Measurements from ENCODE around the gene TBX21.

The TBX21 gene

GRCh38 chr17:47719411-47720152 is 13.5 kb upstream of the TBX21 start:
- H3K27me3 ChIP-seq (ENCODE audit: insufficient read depth, low read depth, severe bottlenecking): no peaks in the 10 kb centered on the region
- TF ChIP-seq CTCF (IDR thresholded peaks at IDR 0.05; ENCODE audit: low read depth, low read length): no peak
- no peaks in the 10 kb centered on the region for H3K9me3 ChIP-seq (ENCODE audit: severe bottlenecking)
- H3K27ac ChIP-seq: no peak overlapping the region
- DNase-seq: no peak
- no peak overlapping the region for H3K4me3 ChIP-seq (ENCODE audit: low read depth, low read length)
- no peaks in the 10 kb centered on the region for H3K36me3 ChIP-seq

- Histone ChIP-seq H3K4me3 (ENCODE audit: low read depth, low read length) (no peak overlapping the region), H3K27me3 (ENCODE audit: insufficient read depth, low read depth, severe bottlenecking) (no peaks in the 10 kb centered on the region), H3K9me3 (ENCODE audit: severe bottlenecking) (no peaks in the 10 kb centered on the region), H3K36me3 (no peaks in the 10 kb centered on the region), H3K27ac (no peak overlapping the region)
- DNase-seq: no peak
- no peak for TF ChIP-seq CTCF (IDR thresholded peaks at IDR 0.05; ENCODE audit: low read depth, low read length)
Measured at GRCh38 chr17:47720196-47720595, 12.8 kb upstream of the TBX21 start.

- peak; percentile 57 for DNase-seq
- Histone ChIP-seq H3K27me3 (ENCODE audit: insufficient read depth, low read depth, severe bottlenecking) (no peaks in the 10 kb centered on the region), H3K27ac (no peak overlapping the region), H3K4me3 (ENCODE audit: low read depth, low read length) (no peak overlapping the region), H3K36me3 (no peaks in the 10 kb centered on the region), H3K9me3 (ENCODE audit: severe bottlenecking) (no peaks in the 10 kb centered on the region)
- peak; percentile 44 for TF ChIP-seq CTCF (IDR thresholded peaks at IDR 0.05; ENCODE audit: low read depth, low read length)
Measured at GRCh38 chr17:47720754-47721533, 12.1 kb upstream of the TBX21 start.

GRCh38 chr17:47721725-47722124 is 11.3 kb upstream of the TBX21 start:
- no peaks in the 10 kb centered on the region for H3K27me3 ChIP-seq (ENCODE audit: insufficient read depth, low read depth, severe bottlenecking)
- H3K4me3 ChIP-seq (ENCODE audit: low read depth, low read length): no peak overlapping the region
- no peak overlapping the region for H3K27ac ChIP-seq
- no peak for TF ChIP-seq CTCF (IDR thresholded peaks at IDR 0.05; ENCODE audit: low read depth, low read length)
- no peaks in the 10 kb centered on the region for H3K9me3 ChIP-seq (ENCODE audit: severe bottlenecking)
- H3K36me3 ChIP-seq: no peaks in the 10 kb centered on the region
- no peak for DNase-seq

- Histone ChIP-seq H3K9me3 (ENCODE audit: severe bottlenecking) (no peaks in the 10 kb centered on the region), H3K27me3 (ENCODE audit: insufficient read depth, low read depth, severe bottlenecking) (no peaks in the 10 kb centered on the region), H3K27ac (no peak overlapping the region), H3K4me3 (ENCODE audit: low read depth, low read length) (no peak overlapping the region), H3K36me3 (no peaks in the 10 kb centered on the region)
- DNase-seq: no peak
- TF ChIP-seq CTCF (IDR thresholded peaks at IDR 0.05; ENCODE audit: low read depth, low read length): no peak
Measured at GRCh38 chr17:47724705-47725104, 8.3 kb upstream of the TBX21 start.

Measured in WERI-Rb-1 (cell line).